ENCODE data around the gene VPS37B. TPM values are rescaled to one million over a fixed set of nuclear protein-coding genes. Genes with fewer than 3 reads are reported as not detected.

VPS37B gene
- total RNA-seq, 3 donors from 2014 or later, result 15.4 to 37.8 (median 34.4) TPM

DNA sequence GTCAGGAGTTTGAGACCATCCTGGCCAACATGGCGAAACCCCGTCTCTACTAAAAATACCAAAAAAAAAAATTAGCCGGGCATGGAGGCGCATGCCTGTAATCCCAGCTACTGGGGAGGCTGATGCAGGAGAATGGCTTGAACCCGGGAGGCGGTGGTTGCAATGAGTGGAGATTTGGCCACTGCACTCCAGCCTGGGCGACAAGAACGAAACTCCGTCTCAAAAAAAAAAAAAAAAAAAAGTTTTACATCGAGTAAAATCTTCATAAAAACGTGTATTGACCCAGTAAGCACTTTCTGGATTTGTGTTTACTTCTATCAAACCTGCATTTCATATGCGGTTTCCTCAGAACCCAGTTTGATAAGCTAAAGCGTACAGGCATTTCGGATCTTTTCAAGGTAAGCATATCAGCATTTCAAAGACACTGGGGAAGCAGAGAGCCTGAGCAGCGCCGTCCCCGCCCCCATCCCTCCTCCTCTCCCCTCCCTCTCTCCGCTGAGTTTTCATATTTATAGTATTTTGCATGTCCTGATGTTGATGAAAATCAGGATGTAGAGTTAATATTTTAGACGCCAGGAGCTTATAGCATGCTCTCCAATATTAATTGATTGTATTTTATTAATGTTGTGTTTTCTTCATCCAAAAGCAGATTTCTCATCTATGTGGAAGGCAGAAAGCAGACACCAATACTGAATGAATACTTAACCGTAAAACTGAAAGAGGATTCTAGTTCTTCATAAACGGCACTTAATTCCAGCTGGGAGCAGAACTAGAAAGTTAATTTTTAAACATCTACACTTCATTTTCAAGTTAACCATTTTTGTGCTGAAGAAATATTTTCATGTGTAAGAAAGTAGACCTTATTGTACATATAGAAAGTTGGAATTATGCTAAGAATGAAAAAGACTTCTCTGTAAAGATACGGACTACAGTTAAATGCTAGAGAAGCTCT lies 69.9 kb downstream of the VPS37B start:
- H3K4me3 ChIP-seq, result peak overlapping the region; percentile 26 to 60 (median 40)
- TF ChIP-seq POLR2A (IDR thresholded peaks at IDR 0.05), result no peak
- no peak for TF ChIP-seq POLR2AphosphoS5 (IDR thresholded peaks at IDR 0.05)
- no peak for TF ChIP-seq CTCF (IDR thresholded peaks at IDR 0.05)
- no peaks in the 10 kb centered on the region for H3K36me3 ChIP-seq
- no peak for DNase-seq (ENCODE audit: low spot score in 2 of 2)
- H3K4me1 ChIP-seq, result no peaks in the 10 kb centered on the region
- peak overlapping the region in 1 of 2 donors; percentile 82 for H3K27ac ChIP-seq
- no peaks in the 10 kb centered on the region for H3K27me3 ChIP-seq
- no peaks in the 10 kb centered on the region for H3K9me3 ChIP-seq
- intact Hi-C loops (cut with DNase I; ENCODE audit: low total_unique reads), result no loop called here

- H3K27ac ChIP-seq, result no peak overlapping the region
- intact Hi-C loops (cut with DNase I; ENCODE audit: low total_unique reads), result no loop called here
- no peaks in the 10 kb centered on the region for H3K36me3 ChIP-seq
- no peaks in the 10 kb centered on the region for H3K4me1 ChIP-seq
- H3K9me3 ChIP-seq, result no peaks in the 10 kb centered on the region
- no peak for DNase-seq (ENCODE audit: low spot score in 2 of 2)
- H3K4me3 ChIP-seq, result no peak overlapping the region
- H3K27me3 ChIP-seq, result no peaks in the 10 kb centered on the region
- TF ChIP-seq POLR2A (IDR thresholded peaks at IDR 0.05) (no peak), POLR2AphosphoS5 (IDR thresholded peaks at IDR 0.05) (no peak), CTCF (IDR thresholded peaks at IDR 0.05) (no peak)
Measured at GRCh38 chr12:122823429-122823828, 72.5 kb downstream of the VPS37B start.

- no peaks in the 10 kb centered on the region for H3K4me1 ChIP-seq
- intact Hi-C loops (cut with DNase I; ENCODE audit: low total_unique reads), result no loop called here
- no peak overlapping the region for H3K27ac ChIP-seq
- H3K36me3 ChIP-seq, result no peaks in the 10 kb centered on the region
- H3K27me3 ChIP-seq, result no peaks in the 10 kb centered on the region
- H3K4me3 ChIP-seq, result no peak overlapping the region
- no peak for TF ChIP-seq CTCF (IDR thresholded peaks at IDR 0.05)
- no peak for DNase-seq (ENCODE audit: low spot score in 2 of 2)
- no peaks in the 10 kb centered on the region for H3K9me3 ChIP-seq
Measured at GRCh38 chr12:122820838-122821271, 75.1 kb downstream of the VPS37B start.

- DNase-seq (ENCODE audit: low spot score in 2 of 2), result no peak
- H3K36me3 ChIP-seq, result no peaks in the 10 kb centered on the region
- H3K27me3 ChIP-seq, result no peaks in the 10 kb centered on the region
- H3K9me3 ChIP-seq, result no peaks in the 10 kb centered on the region
- TF ChIP-seq POLR2AphosphoS5 (IDR thresholded peaks at IDR 0.05), result no peak
- no peak for TF ChIP-seq CTCF (IDR thresholded peaks at IDR 0.05)
- intact Hi-C loops (cut with DNase I; ENCODE audit: low total_unique reads), result no loop called here
- no peak overlapping the region for H3K4me3 ChIP-seq
- no peak overlapping the region for H3K27ac ChIP-seq
- no peaks in the 10 kb centered on the region for H3K4me1 ChIP-seq
Measured at GRCh38 chr12:122820138-122820537, 75.8 kb downstream of the VPS37B start.

GRCh38 chr12:122819209-122819785 lies 76.6 kb downstream of the VPS37B start:
- Histone ChIP-seq H3K4me1 (no peaks in the 10 kb centered on the region), H3K9me3 (no peaks in the 10 kb centered on the region), H3K27ac (no peak overlapping the region), H3K36me3 (no peaks in the 10 kb centered on the region), H3K27me3 (no peaks in the 10 kb centered on the region), H3K4me3 (no peak overlapping the region)
- DNase-seq (ENCODE audit: low spot score in 2 of 2), result no peak
- intact Hi-C loops (cut with DNase I; ENCODE audit: low total_unique reads), result no loop called here
- no peak for TF ChIP-seq POLR2AphosphoS5 (IDR thresholded peaks at IDR 0.05)
- TF ChIP-seq POLR2A (IDR thresholded peaks at IDR 0.05), result no peak
- TF ChIP-seq CTCF (IDR thresholded peaks at IDR 0.05), result no peak

Measured in breast epithelium (tissue), 4 donors.